GM12892 (cell line): ENCODE data around the gene GABARAP. TPM values are rescaled to one million over a fixed set of nuclear protein-coding genes. Genes with fewer than 3 reads are reported as not detected.

ENCODE experiments used
- DNase-seq: peaks from one replicate; pipeline ENCODE4 v3.0.0; 2011; ENCODE audit not compliant: insufficient read length
- FAIRE-seq: peaks from 2 replicates; lab custom pipeline; 2011; peaks lifted over from hg19 to GRCh38; lab: Jason Lieb, UNC
- POLR2A ChIP-seq: IDR thresholded peaks from 2 replicates; pipeline ENCODE4 v1.6.1; 2011; ENCODE audit warnings: low read depth, low read length, control low read depth
- POLR2AphosphoS5 ChIP-seq: IDR thresholded peaks from 2 replicates; pipeline ENCODE4 v1.6.1; 2011; ENCODE audit warnings: low read depth, low read length, control low read depth
- TAF1 ChIP-seq: IDR thresholded peaks from 2 replicates; pipeline ENCODE4 v1.6.1; 2011; ENCODE audit warnings: low read depth, mild to moderate bottlenecking, control low read depth, low read length, borderline replicate concordance
- polyA plus RNA-seq: library from polyadenylated mRNA; unstranded; fragments of >200 nt; gene quantifications from one replicate; pipeline ENCODE4 v1.2.1, GENCODE V29; 2012; ENCODE audit warnings: missing spikeins, inconsistent platforms; ENCODE audit not compliant: missing spikeins

Gene GABARAP
- 238 TPM for polyA plus RNA-seq

DNA sequence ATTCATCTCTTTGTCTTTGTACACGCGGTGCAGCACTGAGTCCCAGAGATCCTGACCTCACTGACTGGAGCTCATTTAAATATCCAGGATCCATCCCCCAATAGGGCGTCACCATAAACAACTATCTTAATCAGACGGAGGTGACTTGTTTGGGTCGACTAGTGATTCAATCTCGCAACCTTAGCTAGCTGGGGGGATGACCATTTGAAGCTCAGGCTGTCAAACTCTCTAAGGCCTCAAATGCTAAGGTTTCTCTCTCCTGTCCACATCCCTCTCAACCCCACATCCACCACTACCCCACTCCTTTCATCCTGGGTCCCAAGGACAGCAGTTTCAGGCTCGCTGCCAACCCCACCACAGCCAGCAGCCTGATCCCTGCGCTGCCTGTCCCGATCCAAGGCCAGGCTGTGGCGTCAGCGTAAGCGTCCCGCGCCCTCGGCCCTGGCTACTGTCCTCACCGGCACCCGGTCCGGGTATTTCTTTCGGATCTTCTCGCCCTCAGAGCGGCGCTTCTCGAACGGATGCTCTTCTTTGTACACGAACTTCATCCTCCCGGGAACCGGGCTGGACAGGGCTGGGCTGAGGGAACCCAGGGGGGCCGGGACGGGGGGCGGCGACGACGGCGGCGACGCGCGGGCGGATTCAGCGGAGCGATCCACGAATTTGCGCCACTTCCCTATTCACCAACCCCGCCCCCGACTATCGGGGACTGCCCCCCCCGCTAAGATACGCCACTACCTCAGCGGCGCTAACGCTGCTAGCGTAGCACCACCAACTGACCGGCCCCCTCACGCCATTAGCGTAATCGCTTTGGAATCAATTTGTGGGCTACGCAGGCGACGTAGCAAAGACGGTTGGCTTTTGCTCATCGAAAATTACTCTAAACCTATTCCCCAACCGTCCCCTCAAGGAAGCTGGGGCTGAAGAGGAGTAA lies at the start of gene GABARAP:
TSS of gene GABARAP (minus strand) at position 667 of the 934 bp plus-strand sequence. CDS start at position 548, 119 bp downstream.
- peak; percentile 61 for DNase-seq
- FAIRE-seq = no peak
- TF ChIP-seq POLR2A (no peak), TAF1 (no peak), POLR2AphosphoS5 (no peak)

DNA sequence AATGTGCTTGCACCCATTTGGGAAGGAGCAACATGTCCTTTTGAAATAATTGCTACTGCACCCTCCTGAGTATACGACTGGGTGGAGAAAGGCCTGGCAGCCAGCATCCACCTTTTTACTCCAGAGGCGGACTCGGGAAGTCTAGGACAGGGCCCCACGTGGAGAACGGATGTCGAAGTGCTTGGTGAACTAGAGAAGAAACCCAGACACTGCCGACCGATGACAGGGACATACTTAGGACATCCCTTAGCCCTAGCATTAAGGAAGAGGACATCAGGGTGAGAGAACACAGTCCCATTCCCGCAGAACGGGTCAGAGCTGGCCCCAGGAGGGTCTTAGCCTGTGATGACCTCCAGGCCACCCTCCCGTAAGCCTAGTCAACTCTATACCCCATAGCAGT lies 48.4 kb upstream of the GABARAP start:
- no peak for FAIRE-seq
- no peak for TF ChIP-seq POLR2AphosphoS5
- TF ChIP-seq TAF1 = no peak
- no peak for TF ChIP-seq POLR2A

DNA sequence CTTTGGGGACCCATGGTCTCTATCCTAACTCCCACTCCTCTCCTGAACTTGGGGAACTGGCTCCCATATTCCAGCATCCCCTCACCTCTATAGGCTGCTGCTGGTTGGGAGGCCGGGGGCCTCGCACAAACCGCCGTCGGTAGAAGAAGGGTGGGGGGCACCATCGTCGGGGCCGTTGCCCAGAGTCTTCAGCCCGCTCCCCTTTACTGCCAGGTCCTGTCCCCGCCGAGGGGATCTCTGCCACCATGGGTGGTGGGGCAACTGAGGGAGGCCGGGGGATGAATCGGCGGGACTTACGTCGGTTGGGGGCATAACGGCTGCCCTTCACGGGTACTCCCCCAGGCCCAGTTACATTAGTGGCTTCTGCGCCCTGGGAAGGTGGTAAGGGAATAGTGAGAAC lies 47.9 kb upstream of the GABARAP start:
- FAIRE-seq (no peak), DNase-seq (no peak)
- no peak for TF ChIP-seq TAF1
- TF ChIP-seq POLR2A = no peak
- TF ChIP-seq POLR2AphosphoS5 = no peak

More for the DNA sequence above, 48.4 kb upstream of the GABARAP start:
- DNase-seq = no peak

DNA sequence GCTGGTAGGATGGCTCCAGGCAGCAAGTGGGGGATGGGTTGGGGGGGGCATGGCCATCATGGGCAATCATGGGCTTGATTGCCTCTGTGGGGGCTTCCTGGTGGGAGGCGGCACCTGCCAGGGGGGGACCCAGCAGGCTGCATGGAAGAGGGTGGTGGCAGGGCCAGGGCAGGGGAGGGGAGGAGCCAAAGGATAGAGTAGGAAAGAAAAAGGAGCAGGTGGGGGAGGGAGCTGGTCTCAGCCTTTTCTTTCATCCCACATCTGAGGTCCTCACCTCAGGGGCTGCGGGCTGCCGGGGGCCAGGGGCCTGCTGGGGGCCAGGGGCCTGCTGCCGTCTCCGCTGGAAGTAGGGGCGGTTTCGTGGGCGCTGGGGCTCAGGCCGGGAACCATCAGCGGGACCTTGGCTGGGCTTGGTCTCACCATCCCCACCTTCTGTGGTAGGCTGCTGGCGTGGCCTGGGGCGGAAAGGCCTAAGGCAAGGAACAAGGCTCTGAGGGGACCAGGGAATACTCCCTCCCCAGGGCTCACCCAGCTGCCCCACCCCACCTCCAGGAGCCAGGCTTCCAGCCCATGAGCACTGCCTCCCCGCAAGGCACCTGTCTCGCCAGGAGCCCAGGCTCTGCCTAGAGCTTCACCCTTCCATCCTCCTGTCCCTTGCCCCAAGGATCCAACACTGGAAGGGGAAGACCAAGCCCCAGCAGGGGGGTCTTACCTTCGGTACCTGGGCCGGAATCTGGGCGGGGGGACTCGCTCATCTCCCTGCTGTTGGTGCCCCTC lies 47.2 kb upstream of the GABARAP start:
- FAIRE-seq (no peak), DNase-seq (no peak)

DNA sequence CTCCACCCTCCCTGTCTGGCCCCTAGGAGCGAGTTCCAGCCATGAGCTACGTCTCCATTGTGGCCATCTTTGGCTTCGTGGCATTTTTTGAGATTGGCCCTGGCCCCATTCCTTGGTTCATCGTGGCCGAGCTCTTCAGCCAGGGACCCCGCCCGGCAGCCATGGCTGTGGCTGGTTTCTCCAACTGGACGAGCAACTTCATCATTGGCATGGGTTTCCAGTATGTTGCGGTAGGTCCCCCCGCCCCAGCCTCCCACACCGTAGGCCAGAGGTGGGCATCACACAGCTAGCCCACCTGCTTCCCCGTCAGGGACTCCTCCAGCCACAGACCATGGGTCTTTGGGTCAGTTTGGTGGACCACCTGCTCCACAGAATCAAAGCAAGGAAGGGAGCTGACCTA lies 43.4 kb upstream of the GABARAP start:
- TF ChIP-seq TAF1 (no peak), POLR2AphosphoS5 (no peak), POLR2A (no peak)
- FAIRE-seq (no peak), DNase-seq (no peak)

More for the DNA sequence above, 47.2 kb upstream of the GABARAP start:
- TF ChIP-seq POLR2A (no peak), TAF1 (no peak), POLR2AphosphoS5 (no peak)

DNA sequence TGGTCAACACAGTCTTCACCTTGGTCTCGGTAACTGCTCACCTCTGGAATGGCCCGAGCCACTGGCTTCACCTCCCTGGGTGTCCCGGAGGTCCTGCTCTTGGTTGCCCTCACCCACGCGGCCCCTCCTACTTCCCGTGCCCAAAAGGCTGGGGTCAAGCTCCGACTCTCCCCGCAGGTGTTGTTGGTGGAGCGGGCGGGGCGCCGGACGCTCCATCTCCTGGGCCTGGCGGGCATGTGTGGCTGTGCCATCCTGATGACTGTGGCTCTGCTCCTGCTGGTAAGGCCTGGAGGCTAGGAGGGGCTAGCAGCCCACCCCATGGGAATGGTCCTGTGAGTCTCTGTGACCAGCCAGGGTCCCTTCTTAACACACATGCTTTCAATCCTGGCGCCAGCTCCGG lies 42.7 kb upstream of the GABARAP start:
- FAIRE-seq = no peak
- TF ChIP-seq POLR2AphosphoS5 (no peak), TAF1 (no peak), POLR2A (no peak)
- no peak for DNase-seq

DNA sequence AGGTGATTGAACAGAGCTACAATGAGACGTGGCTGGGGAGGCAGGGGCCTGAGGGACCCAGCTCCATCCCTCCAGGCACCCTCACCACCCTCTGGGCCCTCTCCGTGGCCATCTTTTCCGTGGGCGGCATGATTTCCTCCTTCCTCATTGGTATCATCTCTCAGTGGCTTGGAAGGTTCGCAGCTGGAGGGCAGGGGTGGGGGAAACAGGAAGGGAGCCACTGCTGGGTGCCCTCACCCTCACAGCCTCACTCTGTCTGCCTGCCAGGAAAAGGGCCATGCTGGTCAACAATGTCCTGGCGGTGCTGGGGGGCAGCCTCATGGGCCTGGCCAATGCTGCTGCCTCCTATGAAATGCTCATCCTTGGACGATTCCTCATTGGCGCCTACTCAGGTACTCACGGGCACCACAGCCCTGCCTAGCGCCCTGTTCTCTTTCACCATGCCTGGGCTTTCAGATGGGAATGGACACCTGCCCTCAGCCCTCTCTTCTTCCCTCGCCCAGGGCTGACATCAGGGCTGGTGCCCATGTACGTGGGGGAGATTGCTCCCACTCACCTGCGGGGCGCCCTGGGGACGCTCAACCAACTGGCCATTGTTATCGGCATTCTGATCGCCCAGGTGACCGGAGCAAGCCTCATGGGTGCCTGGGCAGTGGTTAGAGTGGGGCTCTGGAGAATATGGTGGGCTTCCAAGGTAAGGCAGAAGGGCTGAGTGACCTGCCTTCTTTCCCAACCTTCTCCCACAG lies 41.4 kb upstream of the GABARAP start:
- FAIRE-seq (no peak), DNase-seq (no peak)
- no peak for TF ChIP-seq TAF1
- TF ChIP-seq POLR2AphosphoS5 = no peak
- no peak for TF ChIP-seq POLR2A

DNA sequence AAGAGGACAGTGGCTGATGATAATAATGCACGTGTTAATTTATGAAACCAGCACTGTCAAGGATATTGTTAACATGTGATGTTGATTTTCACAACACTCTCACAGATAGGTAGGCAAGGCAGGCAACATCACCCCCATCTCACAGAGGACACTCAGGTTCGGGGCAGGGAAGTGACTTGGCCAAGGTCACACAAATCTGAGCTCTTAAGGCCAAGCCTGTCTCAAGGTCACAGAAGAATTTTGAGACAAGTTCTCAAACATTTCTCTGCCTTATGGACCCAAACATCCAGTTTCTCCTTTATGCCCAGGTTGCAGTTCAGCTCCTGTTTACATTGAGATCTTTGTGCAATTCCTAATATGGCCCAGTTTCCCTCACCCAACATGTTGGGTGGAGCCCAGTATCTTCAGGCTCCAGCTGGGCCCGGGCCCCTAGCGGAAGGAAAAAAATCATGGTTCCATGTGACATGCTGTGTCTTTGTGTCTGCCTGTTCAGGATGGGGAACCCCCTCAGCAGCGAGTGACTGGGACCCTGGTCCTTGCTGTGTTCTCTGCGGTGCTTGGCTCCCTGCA lies 40.6 kb upstream of the GABARAP start:
- FAIRE-seq = no peak
- TF ChIP-seq POLR2AphosphoS5 (no peak), POLR2A (no peak), TAF1 (no peak)
- no peak for DNase-seq

DNA sequence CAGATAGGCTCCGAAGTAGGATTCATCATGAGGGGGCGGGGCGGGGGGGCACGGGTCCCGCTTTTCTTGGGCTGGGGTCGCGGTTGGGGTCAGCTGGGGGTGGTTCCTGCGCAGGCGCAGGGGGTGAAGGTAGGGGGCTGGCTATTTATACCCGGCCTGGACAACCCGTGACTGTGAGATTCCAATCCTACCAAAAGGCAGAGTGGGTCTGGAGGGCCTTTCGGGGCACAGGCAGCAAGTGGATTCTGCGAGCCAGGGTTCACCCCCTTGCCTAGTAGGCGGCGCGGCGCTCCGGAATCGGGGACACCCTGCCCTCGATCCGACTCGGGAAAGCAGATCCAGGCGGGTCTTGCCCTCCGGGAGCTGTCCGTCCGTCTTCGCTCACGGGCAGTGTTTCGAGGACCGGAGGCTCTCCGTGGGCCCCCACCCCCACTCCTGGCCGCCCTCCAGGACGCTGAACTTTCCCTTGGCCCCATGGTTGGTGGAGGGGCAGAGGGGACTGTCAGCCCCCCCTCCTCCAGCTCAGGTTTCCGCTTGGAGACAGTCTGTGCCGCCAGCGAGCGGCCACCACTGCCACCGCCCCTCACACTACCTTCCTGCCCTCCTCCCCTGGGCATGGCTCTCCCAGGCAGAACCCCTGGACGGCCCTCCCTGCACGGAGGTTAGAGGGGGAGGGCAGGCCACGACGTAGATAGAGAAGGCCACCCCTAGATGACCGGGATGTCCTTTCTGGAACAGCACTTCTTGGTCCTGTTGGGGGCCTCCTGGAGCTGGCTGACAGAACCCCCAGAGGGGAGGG lies 39.9 kb upstream of the GABARAP start:
- FAIRE-seq (peak; percentile 21), DNase-seq (no peak)
- TF ChIP-seq POLR2AphosphoS5 = no peak
- TF ChIP-seq POLR2A = no peak
- TF ChIP-seq TAF1 = no peak

DNA sequence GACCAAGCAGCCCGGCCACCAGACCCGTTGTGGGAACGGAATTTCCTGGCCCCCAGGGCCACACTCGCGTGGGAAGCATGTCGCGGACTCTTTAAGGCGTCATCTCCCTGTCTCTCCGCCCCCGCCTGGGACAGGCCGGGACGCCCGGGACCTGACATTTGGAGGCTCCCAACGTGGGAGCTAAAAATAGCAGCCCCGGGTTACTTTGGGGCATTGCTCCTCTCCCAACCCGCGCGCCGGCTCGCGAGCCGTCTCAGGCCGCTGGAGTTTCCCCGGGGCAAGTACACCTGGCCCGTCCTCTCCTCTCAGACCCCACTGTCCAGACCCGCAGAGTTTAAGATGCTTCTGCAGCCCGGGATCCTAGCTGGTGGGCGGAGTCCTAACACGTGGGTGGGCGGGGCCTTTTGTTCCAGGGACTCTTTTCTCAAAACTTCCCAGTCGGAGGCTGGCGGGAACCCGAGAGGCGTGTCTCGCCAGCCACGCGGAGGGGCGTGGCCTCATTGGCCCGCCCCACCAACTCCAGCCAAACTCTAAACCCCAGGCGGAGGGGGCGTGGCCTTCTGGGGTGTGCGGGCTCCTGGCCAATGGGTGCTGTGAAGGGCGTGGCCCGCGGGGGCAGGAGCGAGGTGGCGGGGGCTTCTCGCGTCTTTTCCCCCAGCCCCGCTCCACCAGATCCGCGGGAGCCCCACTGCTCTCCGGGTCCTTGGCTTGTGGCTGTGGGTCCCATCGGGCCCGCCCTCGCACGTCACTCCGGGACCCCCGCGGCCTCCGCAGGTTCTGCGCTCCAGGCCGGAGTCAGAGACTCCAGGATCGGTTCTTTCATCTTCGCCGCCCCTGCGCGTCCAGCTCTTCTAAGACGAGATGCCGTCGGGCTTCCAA lies 39.1 kb upstream of the GABARAP start, which contains the start of gene SLC2A4:
TSS of gene SLC2A4 (plus strand) at position 645 of the 879 bp plus-strand sequence. CDS start at position 862, 217 bp downstream.
- peak; percentile 98 for FAIRE-seq
- TF ChIP-seq TAF1 (no peak), POLR2A (no peak), POLR2AphosphoS5 (no peak)
- DNase-seq = peak; percentile 98
